Sigmoid colon (tissue), 7 donors: ENCODE results near the gene ADARB1. TPM values are rescaled to one million over a fixed set of nuclear protein-coding genes. Genes with fewer than 3 reads are reported as not detected.
A peak's percentile ranks its signal among the peaks of the same experiment; 100 is the strongest.

Experiments
- DNase-seq: peaks from one replicate; pipeline ENCODE4 v3.0.0-alpha.2; 2019
- H3K27ac ChIP-seq, 4 donors: fragments of 200-600 bp; sonication (generic); one replicate each; pipeline ENCODE4 v1.5.1; 2016 to 2019; ENCODE audit warnings: mild to moderate bottlenecking in 1 of 4
- H3K27me3 ChIP-seq, 3 donors: fragments of 200-600 bp; sonication (generic); one replicate each; pipeline ENCODE4 v1.5.1; 2019; ENCODE audit warnings: mild to moderate bottlenecking in 1 of 3
- H3K36me3 ChIP-seq, 4 donors: fragments of 200-600 bp; sonication (generic); one replicate each; pipeline ENCODE4 v1.5.1; 2016 to 2019
- H3K4me1 ChIP-seq, 4 donors: fragments of 200-600 bp; sonication (generic); one replicate each; pipeline ENCODE4 v1.5.1; 2017 to 2019
- H3K4me3 ChIP-seq, 4 donors: fragments of 200-600 bp; sonication (generic); one replicate each; pipeline ENCODE4 v1.5.1; 2017 to 2019; ENCODE audit warnings: mild to moderate bottlenecking in 2 of 4, moderate library complexity in 1 of 4
- H3K9me3 ChIP-seq, 4 donors: fragments of 200-600 bp in 3 of 4; sonication (generic) in 3 of 4; one replicate each; pipeline versions ENCODE4 v1.5.1 to v1.6.1; 2013 to 2019
- EP300 ChIP-seq, 4 donors: sonication (generic); formaldehyde crosslinking; IDR thresholded peaks; one replicate each; pipeline ENCODE4 v1.6.1; 2017; ENCODE audit warnings: antibody characterized with exemption in 4 of 4
- POLR2A ChIP-seq, 2 donors: fragments of 450-650 bp; IDR thresholded peaks; one replicate each; pipeline ENCODE4 v1.6.1; 2016; ENCODE audit warnings: antibody characterized with exemption in 2 of 2, mild to moderate bottlenecking in 2 of 2, moderate library complexity in 2 of 2
- POLR2AphosphoS5 ChIP-seq, 4 donors: sonication (generic); formaldehyde crosslinking; IDR thresholded peaks; one replicate each; pipeline ENCODE4 v1.6.1; 2017; ENCODE audit warnings: antibody characterized with exemption in 4 of 4
- WGBS, 2 donors: extraction: QIAGEN DNeasy Blood & Tissue Kit; methylation state at CpG; one replicate each; pipeline ENCODE4 v1.1.7; 2013; 5-methylcytosine and 5-hydroxymethylcytosine counted together
- intact Hi-C: fragments of 100-400 bp; cut with DNase I; formaldehyde crosslinking; loops from one replicate; pipeline ENCODE4 v1.15.1; 2023
- polyA plus RNA-seq, 3 donors: library from polyadenylated mRNA; stranded (reverse); fragments of 200-250 nt; gene quantifications; one replicate each; pipeline ENCODE4 v1.2.3, GENCODE V29; 2013
- total RNA-seq, 4 donors: library from RNA; depleted of rRNA; stranded (reverse); fragments of >200 nt; gene quantifications; one replicate each; pipeline ENCODE4 v1.1.0, GENCODE V29; 2016
- TF ChIP-seq, protein P1 (sequence below), 4 experiments: fragments of 450-650 bp in 3 of 4; fragments of 200-600 bp in 1 of 4; IDR thresholded peaks; one replicate each; pipeline ENCODE4 v1.5.1; 2016 to 2019; ENCODE audit warnings: antibody characterized with exemption in 4 of 4, mild to moderate bottlenecking in 3 of 4, moderate library complexity in 2 of 4
- donor health status: healthy with polysubstance abuse.
- donor health status: Bipolar disorder and iron deficiency.
- donor health status: healthy.

ADARB1 gene
- total and polyA plus RNA-seq, 7 donors = 0.92 to 102 (median 41.3) TPM

DNA sequence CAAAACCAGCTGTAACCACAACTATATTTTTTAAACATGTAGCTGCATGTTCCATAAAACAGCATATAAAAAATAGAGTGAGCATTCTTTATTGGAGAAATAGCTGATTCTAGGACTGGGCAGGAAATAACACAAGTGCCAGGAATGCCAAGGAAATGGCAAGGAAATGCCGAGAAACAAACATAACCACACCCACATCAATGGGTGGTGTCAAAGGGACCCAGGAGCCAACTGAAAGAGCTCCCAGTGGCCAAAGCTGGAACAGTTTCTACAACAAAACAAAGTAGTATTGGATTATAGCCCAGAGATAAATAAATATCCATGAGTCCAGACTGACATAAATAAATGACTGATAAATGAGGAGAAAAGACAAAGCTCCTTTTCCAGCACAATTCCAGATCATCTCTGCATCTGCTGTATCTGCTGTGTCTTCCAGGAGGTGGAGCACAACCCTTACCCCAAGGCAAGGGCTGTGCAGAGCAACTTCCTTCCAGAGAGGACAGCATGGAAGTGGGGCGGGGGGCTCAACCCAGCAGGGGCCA is 28.1 kb downstream of the ADARB1 start:
- WGBS, 2 donors = 33 to 58% methylated on average over 2 of the region's 2 CpGs
- no peaks in the 10 kb centered on the region for H3K27me3 ChIP-seq
- no peak for DNase-seq
- H3K27ac ChIP-seq = peak overlapping the region in 3 of 4 donors; percentile 1 to 44 (median 12)
- no peak overlapping the region for H3K4me3 ChIP-seq
- H3K4me1 ChIP-seq = peaks cover 0 to 83% (median 76%) of the 10 kb centered on the region in 4 donors
- intact Hi-C loops = no loop called here
- no peaks in the 10 kb centered on the region for H3K9me3 ChIP-seq
- no peaks in the 10 kb centered on the region for H3K36me3 ChIP-seq
- no peak for TF ChIP-seq POLR2A (IDR thresholded peaks at IDR 0.05)
- TF ChIP-seq, protein P1, sequence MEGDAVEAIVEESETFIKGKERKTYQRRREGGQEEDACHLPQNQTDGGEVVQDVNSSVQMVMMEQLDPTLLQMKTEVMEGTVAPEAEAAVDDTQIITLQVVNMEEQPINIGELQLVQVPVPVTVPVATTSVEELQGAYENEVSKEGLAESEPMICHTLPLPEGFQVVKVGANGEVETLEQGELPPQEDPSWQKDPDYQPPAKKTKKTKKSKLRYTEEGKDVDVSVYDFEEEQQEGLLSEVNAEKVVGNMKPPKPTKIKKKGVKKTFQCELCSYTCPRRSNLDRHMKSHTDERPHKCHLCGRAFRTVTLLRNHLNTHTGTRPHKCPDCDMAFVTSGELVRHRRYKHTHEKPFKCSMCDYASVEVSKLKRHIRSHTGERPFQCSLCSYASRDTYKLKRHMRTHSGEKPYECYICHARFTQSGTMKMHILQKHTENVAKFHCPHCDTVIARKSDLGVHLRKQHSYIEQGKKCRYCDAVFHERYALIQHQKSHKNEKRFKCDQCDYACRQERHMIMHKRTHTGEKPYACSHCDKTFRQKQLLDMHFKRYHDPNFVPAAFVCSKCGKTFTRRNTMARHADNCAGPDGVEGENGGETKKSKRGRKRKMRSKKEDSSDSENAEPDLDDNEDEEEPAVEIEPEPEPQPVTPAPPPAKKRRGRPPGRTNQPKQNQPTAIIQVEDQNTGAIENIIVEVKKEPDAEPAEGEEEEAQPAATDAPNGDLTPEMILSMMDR (IDR thresholded peaks at IDR 0.05) = peak; percentile 16 to 26 (median 22)

DNA sequence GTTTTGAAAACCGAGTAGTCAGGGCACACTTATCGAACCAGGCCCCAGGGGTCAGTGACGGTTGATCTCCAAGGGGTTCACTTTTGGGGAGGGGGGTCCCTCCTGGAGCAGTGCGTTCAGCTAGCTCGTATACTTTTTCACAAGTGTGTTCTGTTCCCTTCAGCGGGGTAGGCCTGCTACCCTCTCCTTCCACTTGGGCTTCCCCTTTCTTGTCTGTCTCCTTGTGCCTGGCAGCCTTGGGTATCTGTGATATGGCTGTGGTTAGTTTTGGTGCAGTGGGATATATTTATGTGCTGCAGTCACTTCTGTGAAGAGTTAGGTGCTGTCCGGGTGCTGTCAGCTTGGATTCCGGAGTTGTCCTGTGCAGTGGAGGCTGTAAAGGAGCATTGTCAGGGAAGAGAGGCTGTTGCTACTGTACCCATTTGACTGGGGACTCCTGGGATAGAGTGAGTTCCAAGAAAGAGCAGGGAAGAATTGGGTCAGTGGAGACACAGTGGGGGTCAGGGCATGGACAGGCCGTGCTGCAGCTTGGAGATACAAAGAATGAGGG is 29.7 kb downstream of the ADARB1 start:
- Histone ChIP-seq H3K27ac (peak overlapping the region in 3 of 4 donors; percentile 2 to 78 (median 77)), H3K9me3 (no peaks in the 10 kb centered on the region), H3K27me3 (no peaks in the 10 kb centered on the region), H3K4me3 (no peak overlapping the region), H3K36me3 (no peaks in the 10 kb centered on the region), H3K4me1 (peaks cover 0 to 89% (median 67%) of the 10 kb centered on the region in 4 donors)
- TF ChIP-seq, protein P1 (IDR thresholded peaks at IDR 0.05) = no peak
- TF ChIP-seq POLR2AphosphoS5 (IDR thresholded peaks at IDR 0.05) = no peak
- WGBS, 2 donors = 71 to 79% methylated on average over 9 of the region's 9 CpGs
- intact Hi-C loops = no loop called here
- no peak for DNase-seq

DNA sequence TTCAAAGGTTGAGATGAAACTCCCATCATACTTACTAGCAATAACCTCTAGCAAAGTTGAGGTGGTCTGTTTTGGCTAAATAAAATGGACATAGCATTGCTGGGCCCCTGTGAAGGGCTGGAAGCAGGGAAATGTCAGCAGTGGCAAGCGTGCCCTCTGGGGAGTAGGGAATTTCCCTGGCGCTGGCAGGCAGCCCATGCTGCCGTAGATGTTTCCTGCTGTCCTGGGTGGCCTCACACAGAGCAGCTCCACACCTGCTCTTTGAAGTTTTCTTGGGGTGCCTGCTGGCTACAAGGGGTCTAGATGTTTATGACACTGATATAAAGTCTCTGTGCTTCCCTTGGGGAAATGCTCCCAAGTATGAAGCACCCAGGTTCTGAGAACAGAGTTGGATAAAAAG is 30.2 kb downstream of the ADARB1 start:
- Histone ChIP-seq H3K4me1 (peaks cover 0 to 89% (median 67%) of the 10 kb centered on the region in 4 donors), H3K4me3 (no peak overlapping the region), H3K27ac (peak overlapping the region in 3 of 4 donors; percentile 2 to 78 (median 77)), H3K27me3 (no peaks in the 10 kb centered on the region), H3K9me3 (no peaks in the 10 kb centered on the region), H3K36me3 (no peaks in the 10 kb centered on the region)
- WGBS, 2 donors = 13 to 16% methylated on average over 3 of the region's 3 CpGs
- no peak for DNase-seq
- intact Hi-C loops = no loop called here
- TF ChIP-seq POLR2AphosphoS5 (IDR thresholded peaks at IDR 0.05) (peak in 1 of 4 donors; percentile 11), EP300 (IDR thresholded peaks at IDR 0.05) (no peak)
- TF ChIP-seq, protein P1 (IDR thresholded peaks at IDR 0.05) = no peak

DNA sequence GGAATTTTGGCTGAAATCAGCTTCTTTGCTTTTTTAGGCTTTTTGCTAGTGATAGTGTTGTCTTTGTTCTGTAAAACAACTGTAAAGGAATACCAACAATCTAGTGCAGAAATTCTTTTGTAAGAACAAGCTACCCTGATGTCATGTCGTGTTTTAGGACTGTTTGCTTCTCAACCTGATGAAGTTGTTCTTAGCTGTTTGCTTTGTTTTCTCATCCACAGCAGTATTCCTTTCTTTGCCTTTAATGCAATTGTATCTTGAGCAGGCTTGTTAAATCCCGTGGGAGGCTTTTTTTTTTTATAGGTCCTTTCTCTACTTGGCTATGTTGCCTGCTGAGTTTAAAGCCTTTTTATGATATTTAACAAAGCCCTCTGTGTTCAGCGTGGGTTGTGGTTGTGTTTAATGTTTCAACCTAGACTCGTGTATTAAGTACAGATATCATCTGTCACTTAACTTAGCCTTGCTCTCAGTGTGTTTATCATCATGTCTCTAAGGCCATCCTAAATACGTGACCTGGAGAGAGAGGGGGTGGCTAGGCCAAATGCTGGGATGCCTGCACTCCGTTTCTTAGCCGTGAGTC is 31.6 kb downstream of the ADARB1 start:
- Histone ChIP-seq H3K4me3 (no peak overlapping the region), H3K27me3 (no peaks in the 10 kb centered on the region), H3K9me3 (no peaks in the 10 kb centered on the region), H3K27ac (peak overlapping the region; percentile 28 to 78 (median 74)), H3K36me3 (no peaks in the 10 kb centered on the region), H3K4me1 (peaks cover 0 to 89% (median 71%) of the 10 kb centered on the region in 4 donors)
- DNase-seq = no peak
- TF ChIP-seq POLR2A (IDR thresholded peaks at IDR 0.05) = no peak
- TF ChIP-seq, protein P1 (IDR thresholded peaks at IDR 0.05) = no peak
- TF ChIP-seq EP300 (IDR thresholded peaks at IDR 0.05) = no peak
- TF ChIP-seq POLR2AphosphoS5 (IDR thresholded peaks at IDR 0.05) = no peak
- WGBS, 2 donors = 39 to 54% methylated on average over 7 of the region's 7 CpGs
- intact Hi-C loops = no loop called here
